ENCODE measurements around the gene ADAMTS12. TPM values are rescaled to one million over a fixed set of nuclear protein-coding genes. Genes with fewer than 3 reads are reported as not detected.

The ADAMTS12 gene
- total RNA-seq, 1 donor from 2014 or later: 32.1 TPM

GRCh38 chr5:33583332-33583731, 308.5 kb downstream of the ADAMTS12 start:
- no peak for DNase-seq (ENCODE audit: extremely low spot score, unreplicated experiment)
- Mint-ChIP-seq H3K4me3 (no peak overlapping the region), H3K9me3 (no peaks in the 10 kb centered on the region), H3K36me3 (peaks cover 8% of the 10 kb centered on the region), H3K27me3 (no peaks in the 10 kb centered on the region), H3K27ac (no peak overlapping the region), H3K4me1 (ENCODE audit: unreplicated experiment) (no peaks in the 10 kb centered on the region)
- TF ChIP-seq, protein P1, sequence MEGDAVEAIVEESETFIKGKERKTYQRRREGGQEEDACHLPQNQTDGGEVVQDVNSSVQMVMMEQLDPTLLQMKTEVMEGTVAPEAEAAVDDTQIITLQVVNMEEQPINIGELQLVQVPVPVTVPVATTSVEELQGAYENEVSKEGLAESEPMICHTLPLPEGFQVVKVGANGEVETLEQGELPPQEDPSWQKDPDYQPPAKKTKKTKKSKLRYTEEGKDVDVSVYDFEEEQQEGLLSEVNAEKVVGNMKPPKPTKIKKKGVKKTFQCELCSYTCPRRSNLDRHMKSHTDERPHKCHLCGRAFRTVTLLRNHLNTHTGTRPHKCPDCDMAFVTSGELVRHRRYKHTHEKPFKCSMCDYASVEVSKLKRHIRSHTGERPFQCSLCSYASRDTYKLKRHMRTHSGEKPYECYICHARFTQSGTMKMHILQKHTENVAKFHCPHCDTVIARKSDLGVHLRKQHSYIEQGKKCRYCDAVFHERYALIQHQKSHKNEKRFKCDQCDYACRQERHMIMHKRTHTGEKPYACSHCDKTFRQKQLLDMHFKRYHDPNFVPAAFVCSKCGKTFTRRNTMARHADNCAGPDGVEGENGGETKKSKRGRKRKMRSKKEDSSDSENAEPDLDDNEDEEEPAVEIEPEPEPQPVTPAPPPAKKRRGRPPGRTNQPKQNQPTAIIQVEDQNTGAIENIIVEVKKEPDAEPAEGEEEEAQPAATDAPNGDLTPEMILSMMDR (conservative IDR thresholded peaks at IDR 0.05): no peak

DNA sequence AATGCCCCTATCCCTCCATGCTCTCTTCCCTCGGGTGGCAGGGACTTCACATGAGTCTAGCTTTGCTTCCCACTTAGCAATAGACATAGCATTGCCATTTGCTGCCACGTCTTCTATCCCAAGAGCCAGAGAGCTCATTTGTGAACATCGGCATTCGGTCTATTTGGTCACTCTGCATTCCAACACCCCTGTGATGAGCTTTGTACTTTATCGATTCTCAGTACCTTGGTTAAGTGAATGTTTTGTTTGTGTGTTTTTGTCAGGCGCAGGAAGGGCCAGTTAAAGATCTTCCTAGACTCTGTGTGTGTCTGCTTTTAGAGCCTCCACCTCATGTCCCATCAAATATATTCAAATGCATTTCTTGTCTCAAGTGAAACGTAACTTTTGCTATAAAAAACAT, 309.4 kb downstream of the ADAMTS12 start:
- H3K27ac Mint-ChIP-seq: no peak overlapping the region
- DNase-seq (ENCODE audit: extremely low spot score, unreplicated experiment): no peak
- H3K27me3 Mint-ChIP-seq: no peaks in the 10 kb centered on the region
- TF ChIP-seq, protein P1 (conservative IDR thresholded peaks at IDR 0.05): no peak
- H3K36me3 Mint-ChIP-seq: peaks cover 3% of the 10 kb centered on the region
- H3K4me3 Mint-ChIP-seq: no peak overlapping the region
- no peaks in the 10 kb centered on the region for H3K4me1 Mint-ChIP-seq (ENCODE audit: unreplicated experiment)
- no peaks in the 10 kb centered on the region for H3K9me3 Mint-ChIP-seq

- Mint-ChIP-seq H3K27me3 (no peaks in the 10 kb centered on the region), H3K4me1 (ENCODE audit: unreplicated experiment) (no peaks in the 10 kb centered on the region), H3K36me3 (peaks cover 7% of the 10 kb centered on the region), H3K9me3 (no peaks in the 10 kb centered on the region), H3K27ac (no peak overlapping the region), H3K4me3 (no peak overlapping the region)
- TF ChIP-seq, protein P1 (conservative IDR thresholded peaks at IDR 0.05): no peak
- DNase-seq (ENCODE audit: extremely low spot score, unreplicated experiment): no peak
These were observed 312.0 kb downstream of the ADAMTS12 start for GRCh38 chr5:33579789-33580188.

DNA sequence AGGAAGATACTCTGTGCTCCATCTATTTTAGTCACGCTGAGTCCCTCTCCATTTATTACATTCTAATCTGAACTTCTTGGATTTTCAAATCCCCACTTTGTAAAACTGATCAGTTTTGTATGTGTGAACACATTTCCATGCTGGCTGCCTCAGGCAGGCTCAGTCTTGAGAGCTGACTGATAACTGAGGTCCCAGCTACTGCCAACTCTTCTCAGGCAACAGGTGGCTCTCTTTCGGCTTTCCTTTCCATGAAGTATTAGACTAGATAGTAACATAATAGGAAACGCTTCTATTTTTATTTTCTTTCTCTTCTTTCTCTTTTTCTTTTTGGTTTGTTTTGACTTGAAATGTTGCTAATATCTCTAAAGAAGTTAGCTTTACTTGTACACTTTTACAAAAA, 312.6 kb downstream of the ADAMTS12 start:
- TF ChIP-seq, protein P1 (conservative IDR thresholded peaks at IDR 0.05): no peak
- Mint-ChIP-seq H3K36me3 (peaks cover 9% of the 10 kb centered on the region), H3K27ac (no peak overlapping the region), H3K4me3 (no peak overlapping the region), H3K9me3 (no peaks in the 10 kb centered on the region), H3K4me1 (ENCODE audit: unreplicated experiment) (no peaks in the 10 kb centered on the region), H3K27me3 (no peaks in the 10 kb centered on the region)
- DNase-seq (ENCODE audit: extremely low spot score, unreplicated experiment): no peak

GRCh38 chr5:33576726-33577590, 314.8 kb downstream of the ADAMTS12 start:
- DNase-seq (ENCODE audit: extremely low spot score, unreplicated experiment): no peak
- Mint-ChIP-seq H3K27me3 (no peaks in the 10 kb centered on the region), H3K9me3 (no peaks in the 10 kb centered on the region), H3K27ac (no peak overlapping the region), H3K36me3 (peaks cover 6% of the 10 kb centered on the region), H3K4me3 (no peak overlapping the region), H3K4me1 (ENCODE audit: unreplicated experiment) (no peaks in the 10 kb centered on the region)
- TF ChIP-seq, protein P1 (conservative IDR thresholded peaks at IDR 0.05): no peak

All from type B pancreatic cell (in vitro differentiated cells).